HCT116 (cell line): ENCODE data around the gene CCDC81. TPM values are rescaled to one million over a fixed set of nuclear protein-coding genes. Genes with fewer than 3 reads are reported as not detected.

Experiments
- total RNA-seq: library from RNA; stranded (reverse); gene quantifications from one replicate; pipeline ENCODE4 v1.2.1, GENCODE V29; 2021; ENCODE audit not compliant: unreplicated experiment

CCDC81 gene
- total RNA-seq, 1 experiment from 2014 or later = 0.69 TPM

Other genes with a start within 250 kb of the CCDC81 start
- 25.2 TPM for gene EED, start 130.1 kb upstream of the CCDC81 start, total RNA-seq
- 38.2 TPM for gene HIKESHI, start 72.6 kb upstream of the CCDC81 start, total RNA-seq